Natural killer cell treated with Interleukin-12 subunit alpha and Interleukin-12 subunit beta and Interleukin-15 and Interleukin-18, amount 100 ng/mL, for 72 hours (primary cell): Measurements from ENCODE around the gene MSH3. TPM values are rescaled to one million over a fixed set of nuclear protein-coding genes. Genes with fewer than 3 reads are reported as not detected.

Source experiments
- ATAC-seq, 2 donors: fragments of 150-1000 bp; cut with Tn5 transposase in 1 of 2; sonication (Bioruptor Pico), chemical (Tn5 transposase) in 1 of 2; 2 replicates each; pipeline ENCODE4 v1.10.0; 2021
- DNase-seq: peaks from one replicate; pipeline ENCODE4 v3.0.0; 2022; ENCODE audit warnings: low spot score
- H3K27ac Mint-ChIP-seq, 2 donors: 1 replicate in 1 of 2; 2 replicates in 1 of 2; pipeline ENCODE4 v1.8.0; 2022; ENCODE audit warnings: mixed read lengths in 2 of 2, mild to moderate bottlenecking in 1 of 2, moderate library complexity in 1 of 2
- H3K27me3 Mint-ChIP-seq, 2 donors: 1 replicate in 1 of 2; 2 replicates in 1 of 2; pipeline ENCODE4 v1.8.0; 2022; ENCODE audit warnings: mixed read lengths in 2 of 2
- H3K36me3 Mint-ChIP-seq: one replicate; pipeline ENCODE4 v1.8.0; 2022; ENCODE audit warnings: mixed read lengths
- H3K4me1 Mint-ChIP-seq, 2 donors: 1 replicate in 1 of 2; 2 replicates in 1 of 2; pipeline ENCODE4 v1.8.0; 2022; ENCODE audit warnings: low read depth in 2 of 2, mixed read lengths in 2 of 2, mild to moderate bottlenecking in 1 of 2
- H3K4me3 Mint-ChIP-seq: one replicate; pipeline ENCODE4 v1.8.0; 2022; ENCODE audit warnings: mixed read lengths
- H3K9me3 Mint-ChIP-seq: 2 replicates; pipeline ENCODE4 v1.8.0; 2022; ENCODE audit warnings: mixed read lengths
- total RNA-seq, 2 donors: library from RNA; stranded (reverse); gene quantifications; one replicate each; pipeline ENCODE4 v1.2.3, GENCODE V29; 2022

The MSH3 gene
- total RNA-seq, 2 donors from 2014 or later, result 13.7 to 25.9 TPM

- DNase-seq, result no peak
- no peaks in the 10 kb centered on the region for H3K4me1 Mint-ChIP-seq
- no peaks in the 10 kb centered on the region for H3K36me3 Mint-ChIP-seq
- no peak overlapping the region for H3K4me3 Mint-ChIP-seq
- no peak overlapping the region for H3K27ac Mint-ChIP-seq
- H3K27me3 Mint-ChIP-seq, result peaks cover 0 to 8% of the 10 kb centered on the region in 2 donors
- ATAC-seq, result no peak
- no peaks in the 10 kb centered on the region for H3K9me3 Mint-ChIP-seq
Measured at GRCh38 chr5:80916676-80917075, 262.2 kb downstream of the MSH3 start.

GRCh38 chr5:80917631-80918030, 263.2 kb downstream of the MSH3 start:
- ATAC-seq, result no peak
- Mint-ChIP-seq H3K4me1 (no peaks in the 10 kb centered on the region), H3K27ac (no peak overlapping the region), H3K9me3 (no peaks in the 10 kb centered on the region), H3K27me3 (peaks cover 0 to 8% of the 10 kb centered on the region in 2 donors), H3K36me3 (no peaks in the 10 kb centered on the region), H3K4me3 (no peak overlapping the region)
- DNase-seq, result no peak

- Mint-ChIP-seq H3K9me3 (no peaks in the 10 kb centered on the region), H3K27me3 (peaks cover 0 to 8% of the 10 kb centered on the region in 2 donors), H3K36me3 (no peaks in the 10 kb centered on the region), H3K4me3 (no peak overlapping the region), H3K4me1 (no peaks in the 10 kb centered on the region), H3K27ac (no peak overlapping the region)
- ATAC-seq, result no peak
- no peak for DNase-seq
Measured at GRCh38 chr5:80919678-80920196, 265.3 kb downstream of the MSH3 start.

DNA sequence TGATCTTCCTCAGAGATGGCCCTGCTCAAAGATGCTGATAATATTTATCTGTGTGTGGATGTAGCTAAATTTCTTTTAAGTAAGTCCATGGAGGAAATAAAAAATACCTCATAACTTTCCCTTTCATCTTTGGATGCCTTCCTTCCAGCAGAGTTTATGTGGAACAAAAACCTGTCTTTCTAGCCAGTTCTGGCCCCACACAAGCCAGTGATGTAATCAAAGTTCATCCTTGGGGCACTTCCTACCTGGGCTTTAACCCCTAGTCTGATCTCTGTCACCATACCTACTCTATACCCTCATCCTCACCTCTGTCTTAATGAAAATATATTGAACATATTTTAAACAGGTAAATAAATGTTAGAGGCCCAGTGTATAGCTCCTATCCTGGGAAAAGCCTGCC, 265.9 kb downstream of the MSH3 start:
- Mint-ChIP-seq H3K27me3 (peaks cover 0 to 8% of the 10 kb centered on the region in 2 donors), H3K27ac (no peak overlapping the region), H3K4me3 (no peak overlapping the region), H3K36me3 (no peaks in the 10 kb centered on the region), H3K9me3 (no peaks in the 10 kb centered on the region), H3K4me1 (no peaks in the 10 kb centered on the region)
- no peak for DNase-seq
- no peak for ATAC-seq

DNA sequence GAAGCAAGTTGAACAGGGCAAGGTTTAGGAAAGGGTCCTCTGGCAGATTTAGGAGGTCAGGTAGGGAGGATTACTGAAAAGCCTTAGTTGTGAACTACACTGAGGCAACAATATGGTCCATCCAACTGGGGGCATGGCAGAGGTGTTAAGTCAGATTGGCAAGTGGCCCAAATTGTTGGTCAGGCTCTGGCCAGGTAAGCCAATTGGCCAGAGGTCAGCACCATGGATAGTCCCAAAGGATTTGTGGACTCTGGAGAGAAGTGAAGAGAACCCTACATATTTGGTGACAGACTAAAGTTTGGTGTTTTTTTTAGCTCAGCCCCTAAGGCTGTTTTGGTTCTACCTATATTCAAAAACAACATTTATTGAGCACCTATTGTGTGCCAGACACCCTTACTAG, 266.6 kb downstream of the MSH3 start:
- ATAC-seq (no peak), DNase-seq (no peak)
- Mint-ChIP-seq H3K4me3 (no peak overlapping the region), H3K9me3 (no peaks in the 10 kb centered on the region), H3K27me3 (peaks cover 0 to 8% of the 10 kb centered on the region in 2 donors), H3K27ac (no peak overlapping the region), H3K4me1 (no peaks in the 10 kb centered on the region), H3K36me3 (no peaks in the 10 kb centered on the region)

- no peak for ATAC-seq
- Mint-ChIP-seq H3K36me3 (no peaks in the 10 kb centered on the region), H3K9me3 (no peaks in the 10 kb centered on the region), H3K27ac (no peak overlapping the region), H3K4me1 (no peaks in the 10 kb centered on the region), H3K27me3 (peaks cover 0 to 2% of the 10 kb centered on the region in 2 donors), H3K4me3 (no peak overlapping the region)
- no peak for DNase-seq
Measured at GRCh38 chr5:80925931-80926330, 271.5 kb downstream of the MSH3 start.

Other genes with a start within 250 kb of the MSH3 start
- 10 to 100 TPM; 19.3 to 25.6 TPM for gene ZFYVE16, start 246.6 kb upstream of the MSH3 start, total RNA-seq
- under 1 TPM in 1 of 2 donors, not detected in 1; 0.12 TPM for gene FAM151B, start 166.6 kb upstream of the MSH3 start, total RNA-seq
- gene ANKRD34B, start 84.4 kb upstream of the MSH3 start, total RNA-seq, result not detected
- 10 to 100 TPM; 29.2 to 73.8 TPM for gene DHFR, start 331 bp downstream of the MSH3 start, total RNA-seq